ENCODE data around the gene CSF3.

DNA sequence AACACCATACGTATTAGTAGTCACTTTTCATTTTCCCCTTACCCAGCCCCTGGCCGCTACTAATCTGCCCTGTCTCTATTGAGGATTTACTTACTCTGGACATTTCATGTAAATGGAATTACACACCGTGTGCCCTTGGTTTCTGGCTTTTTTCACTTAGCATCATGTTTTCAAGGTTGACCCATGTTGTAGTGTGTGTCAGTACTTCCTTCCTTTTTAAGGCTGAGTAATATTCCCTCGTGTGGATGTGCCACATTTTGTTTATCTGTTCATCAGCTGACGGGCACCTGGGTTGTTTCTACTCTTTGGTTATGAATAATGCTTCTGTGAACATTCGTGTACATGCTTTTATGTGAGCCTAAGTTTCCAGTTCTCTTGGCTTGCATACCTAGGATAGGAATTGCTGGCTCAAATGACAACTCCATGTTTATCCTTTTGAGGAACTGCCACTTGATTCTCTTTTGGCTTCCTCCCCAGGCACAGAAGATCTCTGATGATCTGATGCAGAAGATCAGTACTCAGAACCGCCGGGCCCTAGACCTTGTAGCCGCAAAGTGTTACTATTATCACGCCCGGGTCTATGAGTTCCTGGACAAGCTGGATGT, 26.9 kb upstream of the CSF3 start:
- no peak for TF ChIP-seq CTCF (IDR thresholded peaks at IDR 0.05)
- TF ChIP-seq POLR2A (IDR thresholded peaks at IDR 0.05): no peak

Data from heart left ventricle (tissue), 13 donors.